Aorta (tissue), 5 donors: ENCODE data around the gene SNX20. TPM values are rescaled to one million over a fixed set of nuclear protein-coding genes. Genes with fewer than 3 reads are reported as not detected.
A peak's percentile ranks its signal among the peaks of the same experiment; 100 is the strongest.

Experiments used
- ATAC-seq: fragments of 200-7000 bp; cut with Tn5 transposase; one replicate; pipeline ENCODE4 v1.9.1; 2022; ENCODE audit warnings: moderate library complexity; ENCODE audit not compliant: low FRiP score
- DNase-seq, 2 donors: peaks; one replicate each; pipeline ENCODE4 v3.0.0-alpha.2; 2020
- H3K27ac ChIP-seq, 2 donors: one replicate each; pipeline ENCODE4 v1.5.1; 2013; ENCODE audit warnings: low read length in 2 of 2, mild to moderate bottlenecking in 2 of 2, moderate library complexity in 2 of 2, control low read depth in 1 of 2, inconsistent platforms in 1 of 2, low read depth in 1 of 2
- H3K27me3 ChIP-seq, 2 donors: one replicate each; pipeline ENCODE4 v1.6.1; 2013; ENCODE audit warnings: control low read depth in 1 of 2, low read length in 1 of 2, mild to moderate bottlenecking in 1 of 2, moderate library complexity in 1 of 2; ENCODE audit not compliant: insufficient read depth in 2 of 2, control insufficient read depth in 1 of 2
- H3K36me3 ChIP-seq, 2 donors: one replicate each; pipeline ENCODE4 v1.6.1; 2013; ENCODE audit warnings: control low read depth in 1 of 2, low read length in 1 of 2, mild to moderate bottlenecking in 1 of 2; ENCODE audit not compliant: insufficient read depth in 2 of 2, control insufficient read depth in 1 of 2
- H3K4me1 ChIP-seq, 2 donors: one replicate each; pipeline ENCODE4 v1.6.1; 2013; ENCODE audit warnings: low read length in 2 of 2, control low read depth in 1 of 2, mild to moderate bottlenecking in 1 of 2, moderate library complexity in 1 of 2; ENCODE audit not compliant: insufficient read depth in 2 of 2, control insufficient read depth in 1 of 2
- H3K4me3 ChIP-seq, 2 donors: one replicate each; pipeline ENCODE4 v1.5.1; 2013; ENCODE audit warnings: low read length in 2 of 2, control low read depth in 1 of 2, mild to moderate bottlenecking in 1 of 2
- H3K9me3 ChIP-seq: one replicate; pipeline ENCODE4 v1.6.1; 2013; ENCODE audit warnings: mild to moderate bottlenecking, low read length; ENCODE audit not compliant: control insufficient read depth
- whole genome bisulfite sequencing, 2 donors: extraction: QIAGEN DNeasy Blood & Tissue Kit; methylation state at CpG; one replicate each; pipeline ENCODE4 v1.1.7; 2013; 5-methylcytosine and 5-hydroxymethylcytosine counted together
- intact Hi-C, 2 donors: fragments of 100-400 bp; cut with DNase I; formaldehyde crosslinking; loops; one replicate each; pipeline versions ENCODE4 v1.14.2 to v1.15.0; 2022
- polyA plus RNA-seq, 2 donors: library from polyadenylated mRNA; stranded (reverse); fragments of 200-250 nt; gene quantifications; one replicate each; pipeline ENCODE4 v1.2.3, GENCODE V29; 2013
- total RNA-seq, 2 donors: library from RNA; stranded (reverse); fragmentation: NEBNext Ultra II Directional; extraction: Animal tissue kit (Norgen Biotek cat#: 25700); gene quantifications; one replicate each; pipeline ENCODE4 v1.2.1, GENCODE V29; 2021
- donor health status: healthy with polysubstance abuse.
- donor health status: Bipolar disorder and iron deficiency.
- donor health status: DM: no; HTN: no; CAD: no.
- donor health status: DM: no; HTN: no; CAD: no.
- donor health status: DM: yes; HTN: yes; CAD: no.

The SNX20 gene
- total and polyA plus RNA-seq, 4 donors = 0.41 to 5.0 (median 2.2) TPM

DNA sequence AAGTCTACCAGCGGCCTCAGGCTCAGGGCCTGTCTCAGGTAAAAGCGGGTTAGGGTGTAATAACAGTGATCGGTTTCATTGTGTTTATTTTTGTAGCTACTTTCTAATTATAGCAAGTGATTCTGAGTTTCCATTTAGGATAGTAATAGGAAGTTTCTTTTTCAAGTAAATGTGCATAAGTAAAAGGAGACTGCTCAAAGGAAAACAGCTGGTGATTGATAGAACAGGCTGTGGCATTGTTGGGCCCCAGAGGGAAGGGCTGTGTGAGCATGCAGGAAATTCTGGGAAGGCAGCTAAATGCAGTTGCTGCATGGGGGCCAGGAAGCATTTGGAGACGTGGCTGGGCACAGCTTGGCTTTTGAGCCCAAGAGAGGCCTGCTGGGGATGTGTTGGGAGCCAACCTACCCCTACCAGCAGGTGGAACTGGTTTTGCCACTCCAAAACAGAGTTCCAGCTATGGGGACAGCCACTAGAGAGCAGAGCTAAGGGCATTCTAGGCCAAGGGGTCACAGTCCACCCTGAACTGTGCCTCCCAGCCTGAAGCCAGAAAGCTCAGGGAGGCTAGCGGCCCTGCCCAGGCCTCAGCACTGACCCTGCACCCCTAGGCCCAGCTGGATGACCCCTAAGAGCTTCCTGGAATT is 12.6 kb downstream of the SNX20 start:
- 46 to 48% methylated on average over 5 of the region's 5 CpGs for WGBS, 2 donors
- H3K4me3 ChIP-seq = no peak overlapping the region
- H3K9me3 ChIP-seq = peaks cover 3% of the 10 kb centered on the region
- no peaks in the 10 kb centered on the region for H3K36me3 ChIP-seq
- no peaks in the 10 kb centered on the region for H3K27me3 ChIP-seq
- DNase-seq = peak in 1 of 2 donors; percentile 45
- H3K4me1 ChIP-seq = no peaks in the 10 kb centered on the region
- H3K27ac ChIP-seq = peak overlapping the region in 1 of 2 donors; percentile 6
- intact Hi-C loops = loop anchor here (5.0 to 10.0 kb wide), 7 partner anchors 139 to 644 kb away; partner anchors contain the start of genes CNEP1R1 (in 2 of the 2) and TENT4B (in 2 of the 2)
- no peak for ATAC-seq

DNA sequence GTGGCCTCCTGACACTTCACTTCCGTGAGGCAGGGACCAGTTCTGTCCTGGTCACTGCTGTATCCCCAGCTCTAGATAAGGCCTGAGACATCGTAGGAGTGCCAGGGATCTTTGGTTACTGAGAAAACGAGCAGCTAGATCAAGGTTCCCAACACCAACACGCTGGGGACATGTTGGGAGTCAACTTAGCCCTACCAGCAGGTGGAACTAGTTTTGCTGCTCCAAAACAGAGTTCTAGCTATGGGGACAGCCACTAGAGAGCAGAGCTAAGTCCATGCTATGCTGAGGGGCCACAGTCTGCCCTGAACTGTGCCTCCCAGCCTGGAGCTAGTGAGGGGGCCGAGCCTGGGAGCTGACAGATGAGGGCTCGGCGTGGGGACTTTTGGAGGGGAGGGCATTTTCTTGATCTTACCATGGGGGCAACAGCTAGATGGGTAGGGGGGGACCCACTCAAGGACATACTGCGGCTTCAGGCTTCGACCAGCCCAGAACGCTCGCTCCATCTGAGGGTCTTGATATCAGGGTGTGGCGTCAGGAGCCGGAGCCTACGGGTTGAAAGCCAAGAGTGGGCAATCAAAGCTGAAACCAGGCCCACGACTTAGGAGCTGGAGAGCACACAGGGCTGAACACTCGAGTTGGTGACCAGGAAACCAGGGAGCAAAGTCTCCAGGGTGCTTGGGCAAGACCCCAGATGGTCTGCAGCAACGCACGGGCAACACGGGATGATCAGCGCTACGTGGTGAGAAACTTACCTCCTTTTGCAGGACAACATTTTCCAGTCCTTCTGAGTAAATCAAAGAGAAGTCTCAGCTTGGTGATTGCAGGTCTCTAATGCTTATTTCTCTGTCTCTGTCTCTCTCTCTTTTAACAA is 13.4 kb downstream of the SNX20 start:
- intact Hi-C loops = loop anchor here (5.0 to 10.0 kb wide), 7 partner anchors 140 to 643 kb away; partner anchors contain the start of genes CNEP1R1 (in 2 of the 2) and TENT4B (in 2 of the 2)
- Histone ChIP-seq H3K27me3 (no peaks in the 10 kb centered on the region), H3K9me3 (peaks cover 3% of the 10 kb centered on the region), H3K27ac (no peak overlapping the region), H3K36me3 (no peaks in the 10 kb centered on the region), H3K4me1 (no peaks in the 10 kb centered on the region), H3K4me3 (no peak overlapping the region)
- WGBS, 2 donors = 93% methylated on average over 21 of the region's 21 CpGs
- no peak for ATAC-seq
- DNase-seq = peak in 1 of 2 donors; percentile 62

DNA sequence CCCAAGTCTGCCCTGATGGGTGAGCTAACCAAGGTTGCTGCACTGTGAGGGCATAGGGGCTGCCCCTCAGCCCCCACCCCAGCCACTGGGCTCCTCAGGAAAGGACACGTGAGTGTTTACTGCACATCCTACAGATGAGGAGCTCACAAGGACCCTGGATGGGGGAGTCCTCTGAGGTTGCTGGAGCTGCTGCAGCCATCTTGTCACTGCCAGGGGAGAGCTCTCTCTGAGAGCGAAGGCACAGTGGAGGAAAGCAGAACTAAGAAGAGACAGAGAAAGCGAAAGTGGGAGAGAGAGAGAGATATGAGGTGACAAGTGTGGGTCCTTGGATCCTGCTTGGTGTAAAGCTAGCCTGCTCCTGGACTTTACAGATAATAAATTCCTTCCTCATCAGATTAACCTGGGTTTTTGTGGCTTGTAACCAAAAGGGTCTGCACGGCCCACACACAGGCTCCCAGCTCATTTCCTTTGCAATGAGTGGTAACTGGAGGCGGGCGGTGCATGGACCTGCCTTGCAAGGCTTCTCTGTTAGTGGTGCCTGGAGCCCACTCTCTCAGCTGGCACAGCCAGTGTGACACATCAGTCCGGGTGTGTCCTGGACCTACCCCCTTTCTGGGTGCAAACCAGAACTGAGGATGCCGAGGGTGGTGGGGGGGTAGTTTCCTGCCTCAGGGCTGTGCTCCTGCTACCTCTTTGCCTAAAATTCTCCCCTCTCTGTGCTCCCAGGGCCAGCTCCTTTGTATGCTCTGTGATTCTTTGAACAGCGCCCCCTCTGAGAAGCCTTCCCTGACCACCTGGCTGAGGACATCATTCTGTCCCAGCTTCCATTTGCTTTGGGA is 14.2 kb downstream of the SNX20 start:
- Histone ChIP-seq H3K36me3 (no peaks in the 10 kb centered on the region), H3K9me3 (peaks cover 2% of the 10 kb centered on the region), H3K4me3 (no peak overlapping the region), H3K27me3 (no peaks in the 10 kb centered on the region), H3K27ac (no peak overlapping the region), H3K4me1 (no peaks in the 10 kb centered on the region)
- intact Hi-C loops = loop anchor here (5.0 to 10.0 kb wide), 7 partner anchors 140 to 642 kb away; partner anchors contain the start of genes CNEP1R1 (in 2 of the 2) and TENT4B (in 2 of the 2)
- ATAC-seq (peak; percentile 9), DNase-seq (peak in 1 of 2 donors; percentile 71)
- WGBS, 2 donors = 92 to 96% methylated on average over 9 of the region's 9 CpGs

- H3K36me3 ChIP-seq = no peaks in the 10 kb centered on the region
- no peaks in the 10 kb centered on the region for H3K27me3 ChIP-seq
- DNase-seq (peak; percentile 88 to 94), ATAC-seq (peak; percentile 89)
- no peaks in the 10 kb centered on the region for H3K4me1 ChIP-seq
- 11 to 15% methylated on average over 38 to 40 of the region's 40 CpGs for WGBS, 2 donors
- intact Hi-C loops = loop anchor here (2.0 to 10.0 kb wide), 8 partner anchors 142 to 641 kb away; partner anchors contain the start of genes CNEP1R1 (in 2 of the 2) and TENT4B (in 2 of the 2)
- H3K4me3 ChIP-seq = no peak overlapping the region
- H3K9me3 ChIP-seq = no peaks in the 10 kb centered on the region
- H3K27ac ChIP-seq = no peak overlapping the region
Observed at GRCh38 chr16:50665128-50665878, 15.8 kb downstream of the SNX20 start.

DNA sequence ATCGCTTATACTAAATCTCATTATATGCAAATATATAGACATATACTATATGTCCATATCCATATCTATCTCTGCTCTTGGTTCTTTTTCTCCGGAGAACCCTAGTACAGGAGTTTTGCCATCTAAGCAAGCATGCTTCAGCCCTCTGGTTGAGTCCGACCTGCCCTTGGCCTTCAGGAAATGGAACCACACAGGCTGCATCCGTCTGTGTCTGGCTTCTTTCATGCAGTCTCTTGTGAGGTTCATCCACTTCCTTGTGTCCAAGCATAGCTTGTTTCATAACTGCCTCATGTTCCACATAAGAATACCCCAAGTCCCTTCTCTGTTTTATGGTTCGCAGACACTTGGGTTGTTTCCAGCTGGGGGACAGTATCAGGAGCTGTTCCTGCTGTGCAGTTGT is 16.8 kb downstream of the SNX20 start:
- DNase-seq (no peak), ATAC-seq (no peak)
- Histone ChIP-seq H3K36me3 (no peaks in the 10 kb centered on the region), H3K27ac (no peak overlapping the region), H3K4me1 (no peaks in the 10 kb centered on the region), H3K27me3 (no peaks in the 10 kb centered on the region), H3K4me3 (no peak overlapping the region), H3K9me3 (no peaks in the 10 kb centered on the region)
- intact Hi-C loops = loop anchor here (2.0 to 10.0 kb wide), 6 partner anchors 291 to 639 kb away; partner anchors contain the start of genes TENT4B (in 2 of the 2) and CNEP1R1 (in 1 of the 2)
- 96 to 99% methylated on average over 5 of the region's 5 CpGs for WGBS, 2 donors

DNA sequence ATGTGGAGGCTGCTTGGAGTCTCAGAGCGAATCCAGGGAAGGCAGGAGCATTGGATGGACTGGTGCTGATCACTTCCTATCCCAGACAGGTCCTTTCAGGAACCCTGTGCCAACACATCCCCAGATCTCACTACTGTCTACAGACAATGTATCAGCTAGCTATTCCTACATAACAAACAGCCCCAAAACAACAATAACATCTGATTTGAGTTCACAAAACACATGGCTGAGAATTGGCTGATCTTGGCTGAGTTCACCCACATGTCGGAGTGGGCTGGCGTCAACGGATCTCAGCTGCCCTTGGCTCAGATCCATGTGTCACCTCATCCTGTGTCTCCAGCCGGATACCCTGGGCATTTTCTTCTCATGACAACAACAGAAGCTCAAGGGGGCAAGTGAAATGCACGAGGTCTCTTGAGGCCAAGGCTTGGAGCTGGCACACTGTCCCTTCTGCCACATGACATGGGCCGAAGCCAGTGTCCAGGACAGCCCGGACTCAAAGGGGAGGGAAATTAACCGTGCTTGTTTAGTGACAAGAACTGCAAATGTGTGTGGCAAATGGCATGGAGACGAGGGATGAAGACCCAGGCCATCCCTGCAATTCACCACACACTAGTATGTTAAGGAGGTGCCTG is 18.7 kb downstream of the SNX20 start:
- no peaks in the 10 kb centered on the region for H3K4me1 ChIP-seq
- no peak overlapping the region for H3K4me3 ChIP-seq
- 31 to 43% methylated on average over 10 of the region's 10 CpGs for WGBS, 2 donors
- peak overlapping the region in 1 of 2 donors; percentile 12 for H3K27ac ChIP-seq
- no peaks in the 10 kb centered on the region for H3K36me3 ChIP-seq
- no peaks in the 10 kb centered on the region for H3K9me3 ChIP-seq
- ATAC-seq (no peak), DNase-seq (no peak)
- intact Hi-C loops = loop anchor here (5.0 to 10.0 kb wide), 5 partner anchors 290 to 638 kb away; partner anchors contain the start of genes TENT4B (in 2 of the 2) and CNEP1R1 (in 1 of the 2)
- H3K27me3 ChIP-seq = no peaks in the 10 kb centered on the region

- Histone ChIP-seq H3K4me3 (no peak overlapping the region), H3K36me3 (no peaks in the 10 kb centered on the region), H3K27ac (no peak overlapping the region), H3K27me3 (no peaks in the 10 kb centered on the region), H3K4me1 (no peaks in the 10 kb centered on the region), H3K9me3 (no peaks in the 10 kb centered on the region)
- intact Hi-C loops = loop anchor here (5.0 to 10.0 kb wide), 5 partner anchors 288 to 635 kb away; partner anchors contain the start of genes TENT4B (in 2 of the 2) and CNEP1R1 (in 1 of the 2)
- DNase-seq (no peak), ATAC-seq (no peak)
- 67 to 72% methylated on average over 5 of the region's 5 CpGs for WGBS, 2 donors
Observed at GRCh38 chr16:50659806-50660205, 21.3 kb downstream of the SNX20 start.
